OCI-LY7 (cell line): ENCODE results near the gene S100B. TPM values are rescaled to one million over a fixed set of nuclear protein-coding genes. Genes with fewer than 3 reads are reported as not detected.

Experiments
- BruUV-seq: library from RNA; stranded (reverse); fragments of 400-500 nt; replicated peaks from 2 replicates; lab custom pipeline; 2021; lab: Mats Ljungman, UMichigan
- CTCF ChIA-PET: fragments of 300-600 bp; sonication (Branson Sonifier 250); formaldehyde crosslinking; loops from one replicate; lab custom pipeline; 2022; ENCODE audit warnings: antibody characterized with exemption; ENCODE audit not compliant: unreplicated experiment; lab: Charles Lee
- POLR2A ChIA-PET: fragments of 300-600 bp; sonication (Branson Sonifier 250); formaldehyde crosslinking; loops from one replicate; lab custom pipeline; 2022; ENCODE audit warnings: antibody characterized with exemption; lab: Charles Lee
- DNase-seq: peaks from one replicate; pipeline ENCODE4 v3.0.0-alpha.2; 2015; ENCODE audit warnings: low spot score
- H2AFZ ChIP-seq: fragments of 200-600 bp; sonication (generic), shearing (Covaris generic); 2 replicates; pipeline ENCODE4 v1.6.1; 2014; ENCODE audit warnings: mild to moderate bottlenecking, antibody characterized with exemption, low read length, moderate library complexity
- H3K27ac ChIP-seq: fragments of 200-600 bp; sonication (generic); 2 replicates; pipeline ENCODE4 v1.5.1; 2014; ENCODE audit warnings: mixed run types, low read depth, mild to moderate bottlenecking, moderate library complexity, low read length, inconsistent platforms; ENCODE audit not compliant: poor library complexity, severe bottlenecking
- H3K36me3 ChIP-seq: fragments of 200-600 bp; sonication (generic); 2 replicates; pipeline ENCODE4 v1.6.1; 2014; ENCODE audit warnings: mild to moderate bottlenecking, antibody characterized with exemption, low read length, moderate library complexity, mixed read lengths; ENCODE audit not compliant: insufficient read depth
- H3K4me1 ChIP-seq: fragments of 200-600 bp; sonication (generic); 2 replicates; pipeline ENCODE4 v1.5.1; 2014; ENCODE audit warnings: mild to moderate bottlenecking, low read length; ENCODE audit not compliant: insufficient read depth, poor library complexity, severe bottlenecking
- H3K4me2 ChIP-seq: fragments of 200-600 bp; sonication (generic); 2 replicates; pipeline ENCODE4 v1.6.1; 2014; ENCODE audit warnings: mild to moderate bottlenecking, low read length
- H3K4me3 ChIP-seq: fragments of 200-600 bp; sonication (generic); 2 replicates; pipeline ENCODE4 v1.5.1; 2014; ENCODE audit warnings: mild to moderate bottlenecking, low read depth, low read length; ENCODE audit not compliant: poor library complexity, severe bottlenecking
- H3K79me2 ChIP-seq: fragments of 200-600 bp; sonication (generic); 2 replicates; pipeline ENCODE4 v1.6.1; 2016; ENCODE audit warnings: low read depth, mild to moderate bottlenecking, low read length, moderate library complexity, mixed read lengths; ENCODE audit not compliant: insufficient read depth
- H3K9me2 ChIP-seq: fragments of 200-600 bp; sonication (generic); 2 replicates; pipeline ENCODE4 v1.6.1; 2016; ENCODE audit warnings: mild to moderate bottlenecking, low read length, mixed read lengths; ENCODE audit not compliant: insufficient read depth
- H3K9me3 ChIP-seq: fragments of 200-600 bp; sonication (generic); 2 replicates; pipeline ENCODE4 v1.6.1; 2014; ENCODE audit warnings: mild to moderate bottlenecking, mixed run types, low read length, mixed read lengths
- H4K20me1 ChIP-seq: fragments of 200-600 bp; sonication (generic); 2 replicates; pipeline ENCODE4 v1.6.1; 2014; ENCODE audit warnings: mild to moderate bottlenecking, antibody characterized with exemption, low read length, moderate library complexity, mixed read lengths; ENCODE audit not compliant: insufficient read depth
- CTCF ChIP-seq: fragments of 200-600 bp; sonication (generic); conservative IDR thresholded peaks from 2 replicates; pipeline ENCODE4 v1.5.1; 2014; ENCODE audit warnings: mild to moderate bottlenecking, antibody characterized with exemption, low read length, moderate library complexity, mixed read lengths
- EZH2phosphoT487 ChIP-seq: fragments of 200-600 bp; sonication (generic); IDR thresholded peaks from 2 replicates; pipeline ENCODE4 v1.6.1; 2018; ENCODE audit warnings: low read depth, borderline replicate concordance, mild to moderate bottlenecking, mixed run types, antibody characterized with exemption, low read length, moderate library complexity, mixed read lengths
- intact Hi-C: fragments of 100-400 bp; cut with micrococcal nuclease; formaldehyde crosslinking; loops from one replicate; pipeline ENCODE4 v1.10.0; 2022; ENCODE audit not compliant: unreplicated experiment
- total RNA-seq, 2 experiments: library from RNA; depleted of rRNA in 1 of 2; stranded (reverse); fragments of >200 nt in 1 of 2; shearing (Covaris generic) in 1 of 2; gene quantifications; 2 replicates each; pipeline ENCODE4 v1.2.3, GENCODE V29; 2014 to 2022

Gene S100B
- total RNA-seq, 2 experiments from 2014 or later, result not detected

GRCh38 chr21:46613391-46613790 lies 8.5 kb upstream of the S100B start:
- Histone ChIP-seq H3K4me2 (no peak overlapping the region), H3K4me1 (no peaks in the 10 kb centered on the region), H3K4me3 (no peak overlapping the region), H4K20me1 (no peaks in the 10 kb centered on the region), H3K79me2 (no peaks in the 10 kb centered on the region), H3K9me3 (no peaks in the 10 kb centered on the region), H2AFZ (no peak overlapping the region), H3K36me3 (no peaks in the 10 kb centered on the region), H3K9me2 (no peaks in the 10 kb centered on the region), H3K27ac (no peak overlapping the region)
- TF ChIP-seq EZH2phosphoT487 (no peak), CTCF (no peak)
- no peak for DNase-seq
- POLR2A ChIA-PET, result no interaction called here
- intact Hi-C loops, result no loop called here
- CTCF ChIA-PET, result no interaction called here
- BruUV-seq, result no TSS peak

- CTCF ChIA-PET, result no interaction called here
- no peak overlapping the region for H3K4me2 ChIP-seq
- TF ChIP-seq EZH2phosphoT487 (no peak), CTCF (no peak)
- no peaks in the 10 kb centered on the region for H3K4me1 ChIP-seq
- no peaks in the 10 kb centered on the region for H3K79me2 ChIP-seq
- no peaks in the 10 kb centered on the region for H3K9me3 ChIP-seq
- H4K20me1 ChIP-seq, result no peaks in the 10 kb centered on the region
- intact Hi-C loops, result no loop called here
- POLR2A ChIA-PET, result no interaction called here
- no peaks in the 10 kb centered on the region for H3K36me3 ChIP-seq
- no TSS peak for BruUV-seq
- DNase-seq, result no peak
- no peaks in the 10 kb centered on the region for H3K9me2 ChIP-seq
- H3K4me3 ChIP-seq, result no peak overlapping the region
- H3K27ac ChIP-seq, result no peak overlapping the region
- no peak overlapping the region for H2AFZ ChIP-seq
Measured at GRCh38 chr21:46610018-46610701, 5.3 kb upstream of the S100B start.

DNA sequence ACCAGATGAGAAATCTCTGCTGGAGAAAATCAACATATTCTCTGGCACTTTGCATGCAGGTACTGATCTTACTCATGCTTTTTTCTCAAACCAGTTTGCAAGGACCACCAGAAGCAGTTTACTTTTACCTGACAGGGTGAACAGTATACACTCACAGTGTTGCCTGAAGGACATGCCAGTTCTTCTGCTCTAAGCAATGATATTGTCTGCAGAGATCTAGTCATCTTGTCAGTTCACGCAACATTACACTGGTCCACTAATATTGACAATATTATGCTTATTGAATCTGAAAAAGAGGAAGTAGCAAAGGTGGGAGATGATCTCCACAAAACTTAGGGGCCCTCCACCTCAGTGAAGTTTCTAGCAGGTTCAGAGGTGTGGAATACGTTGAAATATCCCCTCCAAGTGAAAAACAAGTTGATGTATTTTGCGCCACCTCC lies 3.8 kb upstream of the S100B start:
- no peak for DNase-seq
- no peak overlapping the region for H3K4me2 ChIP-seq
- POLR2A ChIA-PET, result interaction anchor here (1.5 kb wide), 1 partner anchor 26 kb away, joined by 3 read pairs; the partner anchor contains the start of gene PRMT2

More for the DNA sequence above, 3.8 kb upstream of the S100B start:
- no peaks in the 10 kb centered on the region for H3K9me3 ChIP-seq
- no TSS peak for BruUV-seq
- H3K27ac ChIP-seq, result no peak overlapping the region
- intact Hi-C loops, result no loop called here
- H3K4me3 ChIP-seq, result no peak overlapping the region
- H2AFZ ChIP-seq, result no peak overlapping the region
- no peaks in the 10 kb centered on the region for H4K20me1 ChIP-seq
- no peaks in the 10 kb centered on the region for H3K36me3 ChIP-seq
- CTCF ChIA-PET, result interaction anchor here (0.6 kb wide), 1 partner anchor 1289 kb away, joined by 3 read pairs; no protein-coding TSS in a partner anchor
- TF ChIP-seq EZH2phosphoT487 (no peak), CTCF (no peak)
- no peaks in the 10 kb centered on the region for H3K4me1 ChIP-seq
- no peaks in the 10 kb centered on the region for H3K79me2 ChIP-seq
- no peaks in the 10 kb centered on the region for H3K9me2 ChIP-seq
